HG02970 (cell line): Measurements from ENCODE around the gene PPP1R16B.
A peak's percentile ranks its signal among the peaks of the same experiment; 100 is the strongest.
"Not testable (repeated sequence)": the region's sequence is repeated elsewhere in the genome, so short reads cannot be mapped to it uniquely, and the experiment has no call there.

ENCODE experiments used
- ATAC-seq: cut with Tn5 transposase; IDR thresholded peaks from one replicate; pipeline ENCODE4 v1.9.1; 2021; ENCODE audit warnings: mild to moderate bottlenecking, moderate library complexity, moderate number of reproducible peaks; ENCODE audit not compliant: unreplicated experiment, low FRiP score

PPP1R16B gene

GRCh38 chr20:38841570-38841969 is 36.1 kb downstream of the PPP1R16B start:
- ATAC-seq, result no peak

GRCh38 chr20:38842026-38842425 is 36.5 kb downstream of the PPP1R16B start:
- ATAC-seq, result no peak

DNA sequence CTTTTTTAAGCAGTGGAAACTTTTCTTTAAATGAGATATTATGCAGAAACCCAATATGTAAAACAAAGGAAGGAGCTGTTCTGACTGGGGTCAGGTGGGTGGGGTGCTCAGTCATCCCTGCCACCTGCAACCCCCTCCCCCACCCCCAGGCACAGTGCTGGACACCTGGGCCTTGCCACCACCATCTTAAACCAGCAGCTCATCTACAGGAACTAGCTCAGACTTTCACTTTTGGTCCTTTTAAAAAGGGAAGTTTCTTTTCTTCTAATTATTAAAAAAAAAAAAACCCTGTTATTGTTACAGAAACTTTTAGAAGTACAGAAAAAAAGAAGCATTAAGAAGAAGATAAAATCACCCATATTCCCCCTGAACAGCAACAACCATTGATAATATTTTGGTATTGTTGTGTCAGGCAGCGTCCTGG is 37.1 kb downstream of the PPP1R16B start:
- peak; percentile 84 for ATAC-seq

DNA sequence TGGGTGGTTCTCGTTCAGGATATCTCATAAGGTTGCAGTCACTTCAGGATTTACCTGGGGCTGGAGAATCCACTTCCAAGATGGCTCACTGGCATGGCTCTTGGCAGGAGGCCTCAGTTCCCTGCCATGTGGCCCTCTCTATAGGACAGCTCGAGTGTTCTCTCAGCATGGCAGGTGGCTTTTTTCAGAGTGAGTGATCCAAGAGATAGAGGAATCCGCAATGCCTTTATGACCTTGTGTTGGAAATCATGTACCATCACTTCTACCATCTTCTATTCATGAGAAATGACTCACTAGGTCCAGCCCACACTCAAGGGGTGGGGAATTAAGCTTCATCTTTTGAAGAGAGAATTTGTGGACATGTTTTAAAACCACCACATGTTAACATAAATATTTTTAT is 37.8 kb downstream of the PPP1R16B start:
- no peak for ATAC-seq

DNA sequence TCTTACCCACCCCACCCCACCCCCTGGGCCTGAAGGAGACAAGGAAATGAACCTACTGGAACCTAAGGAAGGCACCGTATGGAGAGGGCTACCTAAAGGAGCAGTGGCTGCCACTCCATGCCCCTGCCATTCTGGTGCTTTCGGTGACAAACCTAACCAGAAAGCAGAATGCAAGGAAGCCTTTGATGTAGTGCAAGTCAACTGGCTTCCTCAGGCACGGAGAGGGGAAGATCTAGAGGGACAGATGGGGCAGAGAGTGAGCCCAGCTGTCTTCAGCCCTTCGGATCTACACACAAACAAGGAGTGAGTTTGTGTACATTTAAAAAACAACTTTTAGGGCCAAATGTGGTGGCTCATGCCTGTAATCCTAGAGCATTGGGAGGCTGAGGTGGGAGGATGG is 39.5 kb downstream of the PPP1R16B start:
- ATAC-seq, result no peak

DNA sequence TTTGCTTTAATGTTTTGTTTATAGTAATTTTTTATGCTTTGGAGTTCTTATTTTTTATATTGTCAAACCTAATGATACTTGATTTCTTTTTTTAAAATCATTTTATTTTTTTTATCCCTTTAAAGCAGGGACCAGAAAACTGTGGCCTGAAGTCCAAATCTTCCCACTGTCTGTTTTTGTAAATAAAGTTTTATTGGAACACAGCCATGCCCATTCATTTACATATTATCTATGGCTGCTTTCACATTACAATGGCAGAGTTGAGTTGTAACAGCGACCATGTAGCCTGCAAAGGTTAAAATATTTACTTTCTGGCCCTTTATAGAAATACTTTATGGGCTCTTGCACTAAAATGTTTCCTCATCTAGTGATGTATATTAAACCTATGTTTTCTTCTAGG is 42.3 kb downstream of the PPP1R16B start:
- no peak for ATAC-seq

GRCh38 chr20:38853759-38854158 is 48.3 kb downstream of the PPP1R16B start:
- ATAC-seq, result no peak

GRCh38 chr20:38854654-38855066 is 49.2 kb downstream of the PPP1R16B start:
- no peak for ATAC-seq

- no peak for ATAC-seq
Measured at GRCh38 chr20:38855356-38855755, 49.9 kb downstream of the PPP1R16B start.

DNA sequence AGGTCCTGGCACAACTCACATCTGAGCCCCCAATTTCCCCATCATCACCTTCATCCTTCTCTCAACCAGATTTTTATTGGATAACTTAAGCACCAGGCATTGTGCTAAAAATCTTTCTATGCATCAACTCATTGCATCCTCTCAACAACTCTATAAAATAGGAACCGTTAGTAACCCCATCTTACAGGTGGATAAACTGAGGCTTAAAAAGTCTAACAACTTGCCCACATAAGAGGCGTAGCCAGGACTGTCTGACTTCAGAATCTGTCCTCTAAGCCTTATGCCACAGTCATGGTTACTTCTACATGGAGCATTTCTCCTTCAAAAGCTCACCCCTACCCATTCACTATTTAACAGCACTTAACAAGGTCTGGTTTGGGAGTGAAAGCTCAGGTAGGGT is 51.1 kb downstream of the PPP1R16B start:
- no peak for ATAC-seq

DNA sequence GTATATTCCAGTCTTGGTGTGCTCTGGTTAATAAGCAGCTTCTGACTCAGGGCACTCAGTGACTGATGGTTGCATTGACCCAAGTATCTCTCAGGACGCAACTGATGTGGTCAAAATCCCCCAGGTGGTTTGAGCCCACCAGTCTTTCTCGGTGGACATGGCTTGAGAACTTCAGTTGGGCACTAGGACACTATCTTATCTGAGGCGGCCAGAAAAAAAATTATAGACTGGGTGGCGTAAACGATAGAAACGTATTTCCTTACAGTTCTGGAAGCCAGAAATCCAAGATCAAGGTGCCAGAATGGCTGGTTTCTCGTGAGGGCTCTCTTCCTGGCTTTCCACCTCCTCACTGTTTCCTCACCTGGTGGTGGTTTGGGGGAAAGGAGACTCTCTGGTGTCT is 52.2 kb downstream of the PPP1R16B start:
- ATAC-seq, result no peak

DNA sequence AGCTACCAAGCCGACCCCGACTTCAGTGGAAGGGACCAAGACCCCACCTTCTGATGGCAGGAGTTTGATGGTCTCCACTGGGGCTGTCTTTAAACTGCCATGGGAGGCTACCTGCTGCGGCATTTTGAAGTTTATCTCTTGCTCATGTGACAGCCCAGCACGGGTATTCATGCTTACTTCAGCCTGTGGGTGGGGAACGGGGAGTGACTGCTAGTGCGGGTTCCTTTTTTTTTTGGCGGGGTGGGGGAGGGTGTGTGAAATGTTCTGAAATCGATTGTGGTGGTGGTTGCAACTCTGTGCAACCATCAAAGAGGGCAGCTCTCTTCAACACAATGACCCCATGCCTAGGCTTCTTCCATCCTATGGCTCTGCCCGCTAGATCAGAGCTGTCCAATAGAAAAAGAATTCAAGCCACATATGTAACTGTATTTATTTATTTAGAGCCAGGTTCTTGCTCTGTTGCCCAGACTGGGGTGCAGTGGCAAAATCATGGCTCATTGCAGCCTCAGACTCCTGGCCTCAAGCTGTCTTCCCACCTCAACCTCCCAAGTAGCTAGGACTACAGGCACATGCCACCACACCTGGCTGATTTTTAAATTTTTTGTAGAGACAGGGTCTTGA is 53.7 kb downstream of the PPP1R16B start:
- no peak for ATAC-seq

- ATAC-seq, result not testable (repeated sequence)
Measured at GRCh38 chr20:38859857-38860256, 54.4 kb downstream of the PPP1R16B start.

DNA sequence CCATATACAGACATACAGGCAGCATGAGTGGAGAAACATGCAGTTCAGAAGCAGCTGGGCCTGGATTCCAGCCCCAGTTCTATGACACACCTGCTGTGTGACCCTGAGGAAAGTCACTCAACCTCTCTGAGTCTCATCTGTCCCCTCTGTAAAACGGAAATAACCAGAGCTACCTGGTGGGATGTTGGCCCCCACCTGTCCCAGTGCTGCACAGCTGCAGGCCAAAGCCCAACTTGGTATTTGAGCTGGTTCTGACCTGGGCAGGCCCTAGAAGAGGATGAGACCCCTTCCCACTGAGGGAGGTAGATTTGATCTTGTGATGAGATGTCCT is 55.5 kb downstream of the PPP1R16B start:
- ATAC-seq, result no peak

DNA sequence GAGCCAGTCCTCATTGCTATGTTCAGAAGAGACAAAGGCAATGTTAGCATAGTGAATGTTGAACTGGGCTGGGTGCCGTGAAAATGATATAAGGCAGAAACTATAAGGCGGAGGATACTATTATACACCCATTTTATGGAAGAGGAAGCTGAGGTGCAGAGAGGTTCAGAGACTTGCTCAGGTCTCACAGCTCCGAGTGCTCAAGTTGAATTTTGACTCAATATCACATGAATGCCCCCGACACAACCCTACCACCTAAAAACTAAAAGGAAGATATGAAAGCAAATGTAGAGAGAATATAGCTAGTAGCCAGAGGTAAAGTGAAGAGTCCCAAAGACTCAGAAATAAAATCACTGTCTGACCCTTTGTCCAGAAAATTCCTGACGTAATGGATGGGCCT is 56.7 kb downstream of the PPP1R16B start:
- no peak for ATAC-seq

DNA sequence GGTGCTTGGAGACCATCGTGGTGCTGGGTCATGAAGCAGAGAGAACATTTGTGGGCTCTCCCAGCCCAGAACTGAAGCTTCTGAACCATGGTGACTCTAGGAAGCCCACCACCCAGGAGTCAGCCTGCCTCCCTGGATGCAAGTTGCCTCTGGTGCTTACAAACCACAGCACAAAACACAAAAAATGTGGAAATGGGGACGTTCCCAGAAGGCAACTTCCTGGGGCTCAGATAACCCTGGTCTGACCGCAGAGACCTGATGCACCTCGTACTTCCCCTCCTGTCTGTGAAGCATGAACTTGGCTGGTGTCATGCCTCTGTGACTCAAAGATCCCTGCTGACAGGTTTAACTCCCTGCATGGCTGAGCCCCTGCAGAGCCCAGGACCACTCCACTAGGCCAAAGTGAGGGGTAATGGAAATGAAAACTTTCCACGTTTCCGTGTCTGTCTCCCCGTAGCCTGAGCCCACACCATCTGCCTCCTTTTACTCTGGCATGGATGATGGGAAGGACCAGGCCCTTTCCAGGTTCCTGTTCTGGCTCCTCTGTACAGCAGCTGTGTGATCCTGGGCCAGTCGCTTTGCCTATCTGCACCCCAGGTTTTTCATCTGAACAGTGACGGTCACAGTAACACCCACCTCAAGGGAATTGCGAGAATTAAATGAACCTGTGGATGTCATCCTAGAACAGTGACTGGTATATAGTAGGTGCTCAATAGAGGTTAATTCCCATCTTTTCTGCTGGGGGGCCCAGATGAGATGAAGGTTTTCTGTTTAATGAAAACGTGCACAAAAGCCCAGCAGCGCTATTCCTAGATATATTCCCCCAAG is 57.7 kb downstream of the PPP1R16B start:
- ATAC-seq, result no peak

- no peak for ATAC-seq
Measured at GRCh38 chr20:38864662-38865061, 59.2 kb downstream of the PPP1R16B start.

GRCh38 chr20:38866265-38867061 is 61.0 kb downstream of the PPP1R16B start:
- no peak for ATAC-seq

GRCh38 chr20:38867062-38867359 is 61.5 kb downstream of the PPP1R16B start:
- no peak for ATAC-seq

DNA sequence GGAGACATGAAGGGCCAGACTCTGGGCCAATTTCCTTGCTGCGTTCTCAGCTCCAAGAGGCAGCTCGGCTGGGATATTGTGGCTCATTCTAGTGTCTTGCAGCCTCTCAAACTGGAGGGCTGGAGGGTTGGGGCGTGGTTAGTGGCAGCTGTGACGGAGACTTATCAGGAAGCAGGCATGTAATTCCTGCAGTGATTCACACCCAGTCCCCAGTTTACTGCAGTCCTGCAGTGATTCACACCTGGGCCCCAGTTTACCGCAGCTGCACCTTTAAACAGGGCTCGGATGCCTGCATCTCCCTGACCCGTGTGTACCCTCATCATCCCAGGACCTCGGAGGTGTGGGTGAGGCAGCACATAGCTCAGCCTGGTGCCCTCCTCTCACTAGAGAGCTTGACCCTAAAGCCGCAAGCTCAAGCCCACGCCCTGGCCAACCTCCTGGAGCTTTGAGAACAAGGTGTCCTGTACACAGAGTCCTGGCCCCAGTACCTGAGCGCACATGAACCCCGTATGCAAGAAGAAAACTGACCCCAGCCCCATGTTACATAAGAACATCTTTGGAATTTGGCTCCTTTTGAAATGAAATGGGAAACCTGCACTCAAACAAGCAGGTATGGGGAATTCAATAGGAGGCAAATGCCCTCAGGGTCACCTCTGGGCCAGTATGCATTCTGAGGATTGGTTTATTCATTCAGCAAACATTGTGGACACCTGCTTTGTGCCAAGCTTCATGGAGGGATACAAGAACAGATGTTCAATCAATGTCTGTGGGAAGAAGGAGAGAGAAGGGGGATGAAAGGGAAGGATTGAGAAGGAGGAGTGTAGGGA is 65.4 kb downstream of the PPP1R16B start:
- ATAC-seq, result no peak

GRCh38 chr20:38871560-38871953 is 66.1 kb downstream of the PPP1R16B start:
- ATAC-seq, result no peak
